OCI-LY7 (cell line): Measurements from ENCODE around the gene BANF2. TPM values are rescaled to one million over a fixed set of nuclear protein-coding genes. Genes with fewer than 3 reads are reported as not detected.

Source experiments
- BruUV-seq: library from RNA; stranded (reverse); fragments of 400-500 nt; replicated peaks from 2 replicates; lab custom pipeline; 2021; lab: Mats Ljungman, UMichigan
- CTCF ChIA-PET: fragments of 300-600 bp; sonication (Branson Sonifier 250); formaldehyde crosslinking; loops from one replicate; lab custom pipeline; 2022; ENCODE audit warnings: antibody characterized with exemption; ENCODE audit not compliant: unreplicated experiment; lab: Charles Lee
- POLR2A ChIA-PET: fragments of 300-600 bp; sonication (Branson Sonifier 250); formaldehyde crosslinking; loops from one replicate; lab custom pipeline; 2022; ENCODE audit warnings: antibody characterized with exemption; lab: Charles Lee
- DNase-seq: peaks from one replicate; pipeline ENCODE4 v3.0.0-alpha.2; 2015; ENCODE audit warnings: low spot score
- H2AFZ ChIP-seq: fragments of 200-600 bp; sonication (generic), shearing (Covaris generic); 2 replicates; pipeline ENCODE4 v1.6.1; 2014; ENCODE audit warnings: mild to moderate bottlenecking, antibody characterized with exemption, low read length, moderate library complexity
- H3K27ac ChIP-seq: fragments of 200-600 bp; sonication (generic); 2 replicates; pipeline ENCODE4 v1.5.1; 2014; ENCODE audit warnings: mixed run types, low read depth, mild to moderate bottlenecking, moderate library complexity, low read length, inconsistent platforms; ENCODE audit not compliant: poor library complexity, severe bottlenecking
- H3K36me3 ChIP-seq: fragments of 200-600 bp; sonication (generic); 2 replicates; pipeline ENCODE4 v1.6.1; 2014; ENCODE audit warnings: mild to moderate bottlenecking, antibody characterized with exemption, low read length, moderate library complexity, mixed read lengths; ENCODE audit not compliant: insufficient read depth
- H3K4me1 ChIP-seq: fragments of 200-600 bp; sonication (generic); 2 replicates; pipeline ENCODE4 v1.5.1; 2014; ENCODE audit warnings: mild to moderate bottlenecking, low read length; ENCODE audit not compliant: insufficient read depth, poor library complexity, severe bottlenecking
- H3K4me2 ChIP-seq: fragments of 200-600 bp; sonication (generic); 2 replicates; pipeline ENCODE4 v1.6.1; 2014; ENCODE audit warnings: mild to moderate bottlenecking, low read length
- H3K4me3 ChIP-seq: fragments of 200-600 bp; sonication (generic); 2 replicates; pipeline ENCODE4 v1.5.1; 2014; ENCODE audit warnings: mild to moderate bottlenecking, low read depth, low read length; ENCODE audit not compliant: poor library complexity, severe bottlenecking
- H3K79me2 ChIP-seq: fragments of 200-600 bp; sonication (generic); 2 replicates; pipeline ENCODE4 v1.6.1; 2016; ENCODE audit warnings: low read depth, mild to moderate bottlenecking, low read length, moderate library complexity, mixed read lengths; ENCODE audit not compliant: insufficient read depth
- H3K9me2 ChIP-seq: fragments of 200-600 bp; sonication (generic); 2 replicates; pipeline ENCODE4 v1.6.1; 2016; ENCODE audit warnings: mild to moderate bottlenecking, low read length, mixed read lengths; ENCODE audit not compliant: insufficient read depth
- H3K9me3 ChIP-seq: fragments of 200-600 bp; sonication (generic); 2 replicates; pipeline ENCODE4 v1.6.1; 2014; ENCODE audit warnings: mild to moderate bottlenecking, mixed run types, low read length, mixed read lengths
- H4K20me1 ChIP-seq: fragments of 200-600 bp; sonication (generic); 2 replicates; pipeline ENCODE4 v1.6.1; 2014; ENCODE audit warnings: mild to moderate bottlenecking, antibody characterized with exemption, low read length, moderate library complexity, mixed read lengths; ENCODE audit not compliant: insufficient read depth
- EZH2phosphoT487 ChIP-seq: fragments of 200-600 bp; sonication (generic); IDR thresholded peaks from 2 replicates; pipeline ENCODE4 v1.6.1; 2018; ENCODE audit warnings: low read depth, borderline replicate concordance, mild to moderate bottlenecking, mixed run types, antibody characterized with exemption, low read length, moderate library complexity, mixed read lengths
- intact Hi-C: fragments of 100-400 bp; cut with micrococcal nuclease; formaldehyde crosslinking; loops from one replicate; pipeline ENCODE4 v1.10.0; 2022; ENCODE audit not compliant: unreplicated experiment
- total RNA-seq, 2 experiments: library from RNA; depleted of rRNA in 1 of 2; stranded (reverse); fragments of >200 nt in 1 of 2; shearing (Covaris generic) in 1 of 2; gene quantifications; 2 replicates each; pipeline ENCODE4 v1.2.3, GENCODE V29; 2014 to 2022
- TF ChIP-seq, protein P1 (sequence below): fragments of 200-600 bp; sonication (generic); conservative IDR thresholded peaks from 2 replicates; pipeline ENCODE4 v1.5.1; 2014; ENCODE audit warnings: mild to moderate bottlenecking, antibody characterized with exemption, low read length, moderate library complexity, mixed read lengths

Gene BANF2
- total RNA-seq, 2 experiments from 2014 or later: not detected

DNA sequence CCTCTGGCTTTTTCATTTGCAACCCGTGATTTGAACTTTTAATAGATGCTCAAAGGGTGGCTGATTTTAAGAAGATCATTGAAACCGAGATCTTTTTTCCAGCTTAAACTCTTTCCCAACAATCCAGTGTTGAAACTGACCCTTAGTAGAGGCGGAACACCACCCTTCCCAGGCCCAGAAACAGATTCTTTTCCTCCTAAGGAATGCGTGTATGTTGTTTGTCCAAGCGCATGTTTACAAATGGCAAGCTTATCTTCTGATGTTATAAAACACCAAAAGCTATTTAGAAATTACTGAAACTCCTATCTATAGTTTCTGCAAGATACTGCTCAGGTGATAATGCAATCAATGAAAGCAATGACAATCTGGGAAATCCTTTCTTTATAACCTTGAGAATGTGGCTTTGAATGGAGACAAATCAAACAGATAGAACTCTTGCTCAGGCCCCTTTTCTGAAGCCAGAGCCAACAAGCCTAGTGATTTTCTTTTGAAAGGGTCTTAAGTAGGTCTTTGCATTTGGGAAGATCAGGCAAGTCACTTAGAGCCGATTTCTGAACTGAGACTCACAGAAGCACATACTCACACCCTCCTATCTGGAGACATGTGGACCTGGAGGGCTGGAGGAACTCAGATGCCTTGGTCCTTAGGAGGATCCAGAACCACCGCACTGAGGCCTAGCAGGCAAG lies 9.1 kb downstream of the BANF2 start:
- no peaks in the 10 kb centered on the region for H3K36me3 ChIP-seq
- intact Hi-C loops: no loop called here
- no peak for DNase-seq
- no peak for TF ChIP-seq EZH2phosphoT487
- TF ChIP-seq, protein P1, sequence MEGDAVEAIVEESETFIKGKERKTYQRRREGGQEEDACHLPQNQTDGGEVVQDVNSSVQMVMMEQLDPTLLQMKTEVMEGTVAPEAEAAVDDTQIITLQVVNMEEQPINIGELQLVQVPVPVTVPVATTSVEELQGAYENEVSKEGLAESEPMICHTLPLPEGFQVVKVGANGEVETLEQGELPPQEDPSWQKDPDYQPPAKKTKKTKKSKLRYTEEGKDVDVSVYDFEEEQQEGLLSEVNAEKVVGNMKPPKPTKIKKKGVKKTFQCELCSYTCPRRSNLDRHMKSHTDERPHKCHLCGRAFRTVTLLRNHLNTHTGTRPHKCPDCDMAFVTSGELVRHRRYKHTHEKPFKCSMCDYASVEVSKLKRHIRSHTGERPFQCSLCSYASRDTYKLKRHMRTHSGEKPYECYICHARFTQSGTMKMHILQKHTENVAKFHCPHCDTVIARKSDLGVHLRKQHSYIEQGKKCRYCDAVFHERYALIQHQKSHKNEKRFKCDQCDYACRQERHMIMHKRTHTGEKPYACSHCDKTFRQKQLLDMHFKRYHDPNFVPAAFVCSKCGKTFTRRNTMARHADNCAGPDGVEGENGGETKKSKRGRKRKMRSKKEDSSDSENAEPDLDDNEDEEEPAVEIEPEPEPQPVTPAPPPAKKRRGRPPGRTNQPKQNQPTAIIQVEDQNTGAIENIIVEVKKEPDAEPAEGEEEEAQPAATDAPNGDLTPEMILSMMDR: no peak
- BruUV-seq: no TSS peak
- H3K4me3 ChIP-seq: no peak overlapping the region
- no peaks in the 10 kb centered on the region for H3K4me1 ChIP-seq
- H3K9me3 ChIP-seq: no peaks in the 10 kb centered on the region
- H3K27ac ChIP-seq: no peak overlapping the region
- no peak overlapping the region for H2AFZ ChIP-seq
- no peaks in the 10 kb centered on the region for H4K20me1 ChIP-seq
- H3K4me2 ChIP-seq: no peak overlapping the region
- no peaks in the 10 kb centered on the region for H3K79me2 ChIP-seq
- no peaks in the 10 kb centered on the region for H3K9me2 ChIP-seq
- POLR2A ChIA-PET: interaction anchor here (0.5 kb wide), 1 partner anchor 151 kb away, joined by 3 read pairs; no protein-coding TSS in a partner anchor
- CTCF ChIA-PET: no interaction called here

DNA sequence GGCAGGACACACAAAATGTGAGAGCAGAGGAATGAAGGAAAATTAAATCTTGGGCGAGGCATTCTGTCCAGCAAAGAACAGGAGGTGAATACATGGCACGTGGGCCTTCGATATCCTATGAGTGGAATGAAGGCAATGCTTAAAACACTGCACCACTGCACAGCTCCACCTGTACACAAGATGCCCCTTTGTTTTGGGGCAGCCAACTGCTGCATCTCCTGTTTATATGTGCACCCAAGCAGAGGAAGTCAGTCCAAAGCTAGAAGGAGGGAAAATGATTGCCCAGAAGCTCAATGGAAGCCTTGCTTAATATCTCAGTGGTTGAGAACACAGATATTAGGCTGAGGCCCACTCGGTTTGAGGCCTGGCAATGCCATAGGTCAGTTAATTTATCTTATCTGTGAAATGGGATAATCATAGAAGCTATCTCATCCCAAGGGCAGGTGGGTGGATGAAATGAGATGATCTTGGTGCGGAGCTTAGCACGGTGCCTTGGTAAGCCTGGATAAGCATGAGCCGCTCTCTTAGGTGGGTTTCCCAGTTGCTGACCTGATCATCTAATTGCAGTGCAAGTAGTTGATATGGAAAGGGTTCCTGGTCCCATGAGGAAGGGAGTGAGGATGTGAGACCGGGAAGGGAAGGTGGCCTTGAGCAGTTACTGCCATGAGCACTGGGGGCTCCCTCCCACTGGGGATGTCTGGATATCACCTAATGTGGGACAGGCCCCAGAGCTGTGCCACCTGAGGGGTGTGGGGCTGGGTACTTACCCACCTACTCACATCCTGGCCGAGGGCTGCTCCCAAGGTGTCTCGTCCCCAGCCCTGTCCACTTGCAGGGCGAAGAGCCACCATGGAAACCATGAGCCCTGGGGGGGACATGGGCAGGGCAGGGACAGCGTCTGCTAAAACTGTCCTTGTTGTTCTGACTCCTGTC lies 9.9 kb downstream of the BANF2 start:
- TF ChIP-seq EZH2phosphoT487: no peak
- TF ChIP-seq, protein P1: no peak
- no peaks in the 10 kb centered on the region for H3K9me3 ChIP-seq
- H3K4me3 ChIP-seq: no peak overlapping the region
- no peaks in the 10 kb centered on the region for H3K9me2 ChIP-seq
- DNase-seq: peak; percentile 7
- H3K36me3 ChIP-seq: no peaks in the 10 kb centered on the region
- ChIA-PET POLR2A (no interaction called here), CTCF (no interaction called here)
- no peaks in the 10 kb centered on the region for H3K4me1 ChIP-seq
- H4K20me1 ChIP-seq: no peaks in the 10 kb centered on the region
- no peaks in the 10 kb centered on the region for H3K79me2 ChIP-seq
- no peak overlapping the region for H3K27ac ChIP-seq
- no TSS peak for BruUV-seq
- no peak overlapping the region for H3K4me2 ChIP-seq
- intact Hi-C loops: no loop called here
- no peak overlapping the region for H2AFZ ChIP-seq
